Effector CD8-positive, alpha-beta T cell (primary cell): Measurements from ENCODE around the gene CDON.
"Not testable (repeated sequence)": the region's sequence is repeated elsewhere in the genome, so short reads cannot be mapped to it uniquely, and the experiment has no call there.

Experiments
- DNase-seq: peaks from one replicate; lab custom pipeline; 2025; lab: John Stamatoyannopoulos, UW

CDON gene

DNA sequence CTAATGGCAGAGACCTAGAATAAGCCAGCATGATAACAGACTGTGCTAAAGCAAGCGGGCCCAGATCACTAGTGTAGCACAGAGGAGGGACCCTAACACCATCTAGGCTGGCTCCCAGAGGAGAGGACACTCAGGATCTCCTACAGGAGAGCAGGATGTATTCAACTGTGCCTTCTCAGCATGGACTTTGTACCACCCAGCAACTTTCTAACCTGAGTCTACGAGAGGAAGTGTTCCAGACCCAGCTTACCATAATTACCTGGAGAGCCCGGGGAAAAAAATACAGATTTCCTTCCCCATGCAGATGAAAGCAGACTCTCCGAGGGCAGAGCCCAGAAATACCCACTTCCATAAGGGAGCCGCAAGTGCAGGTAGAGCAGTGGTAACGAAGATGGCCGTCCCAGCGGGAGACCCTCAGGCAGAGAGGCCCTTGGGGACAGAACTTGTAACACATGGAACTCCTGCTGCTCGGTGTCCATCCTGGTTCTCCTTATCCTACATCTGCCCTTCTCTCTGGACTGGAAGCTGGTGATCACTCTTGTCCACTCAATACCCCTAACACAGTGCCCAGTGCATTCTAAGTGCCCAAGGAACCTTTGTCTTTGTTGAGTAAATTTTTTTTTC lies 138.2 kb downstream of the CDON start:
- DNase-seq: no peak

- DNase-seq: no peak
Observed at GRCh38 chr11:125923633-125924032, 139.0 kb downstream of the CDON start.

GRCh38 chr11:125923012-125923579 lies 139.6 kb downstream of the CDON start:
- peak; percentile 31 for DNase-seq

- DNase-seq: no peak
Observed at GRCh38 chr11:125922156-125922555, 140.5 kb downstream of the CDON start.

DNA sequence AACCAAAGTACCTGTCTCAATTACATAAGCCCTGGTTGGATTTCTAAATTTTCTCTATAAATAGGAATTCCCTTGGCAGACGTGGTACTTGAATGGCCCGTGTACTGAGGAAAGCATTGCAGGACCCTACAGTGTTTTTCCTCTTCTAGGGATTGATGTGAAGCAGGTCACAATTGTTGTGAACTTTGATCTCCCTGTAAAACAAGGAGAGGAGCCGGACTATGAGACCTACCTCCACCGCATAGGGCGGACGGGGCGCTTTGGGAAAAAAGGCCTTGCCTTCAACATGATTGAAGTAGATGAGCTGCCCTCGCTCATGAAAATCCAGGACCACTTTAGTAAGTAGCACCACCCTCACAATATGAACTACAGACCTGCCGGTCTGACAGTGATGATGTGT lies 141.6 kb downstream of the CDON start:
- no peak for DNase-seq

DNA sequence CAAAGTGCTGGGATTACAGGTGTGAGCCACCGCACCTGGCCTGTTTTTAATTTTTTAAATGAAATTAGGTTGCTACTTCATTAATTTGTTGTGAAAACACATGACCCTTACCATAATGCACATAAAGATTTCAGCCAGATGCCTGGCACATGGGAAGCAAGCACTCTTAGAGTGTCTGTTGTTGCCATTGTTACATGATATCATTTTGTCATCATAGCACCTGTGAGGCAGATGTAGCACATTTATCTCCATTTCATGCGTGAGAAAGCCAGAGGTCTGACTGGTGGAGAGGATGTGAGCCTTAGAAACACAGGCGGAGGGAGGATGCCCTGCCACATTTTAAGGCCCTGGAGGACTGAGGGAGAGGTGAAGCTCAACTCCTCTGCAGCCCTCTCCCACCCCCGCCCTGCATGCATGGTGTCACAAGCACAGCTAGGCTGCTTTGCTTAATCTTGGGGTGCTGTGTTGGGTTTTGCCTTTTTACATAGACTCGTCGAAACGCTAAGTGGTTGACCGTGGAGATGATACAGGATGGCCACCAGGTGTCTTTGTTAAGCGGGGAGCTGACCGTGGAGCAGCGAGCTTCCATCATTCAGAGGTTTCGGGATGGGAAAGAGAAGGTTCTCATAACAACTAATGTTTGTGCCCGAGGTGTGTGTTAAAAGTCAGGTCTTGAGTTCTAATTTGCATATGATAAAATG lies 144.4 kb downstream of the CDON start:
- DNase-seq: no peak

GRCh38 chr11:125916683-125917347 lies 145.9 kb downstream of the CDON start:
- DNase-seq: no peak

GRCh38 chr11:125914601-125915000 lies 148.1 kb downstream of the CDON start:
- not testable (repeated sequence) for DNase-seq

- no peak for DNase-seq
Observed at GRCh38 chr11:125910226-125910849, 152.3 kb downstream of the CDON start.
